OCI-LY7 (cell line): Measurements from ENCODE around the gene CST7. TPM values are rescaled to one million over a fixed set of nuclear protein-coding genes. Genes with fewer than 3 reads are reported as not detected.

Experiments used
- BruUV-seq: library from RNA; stranded (reverse); fragments of 400-500 nt; replicated peaks from 2 replicates; lab custom pipeline; 2021; lab: Mats Ljungman, UMichigan
- CTCF ChIA-PET: fragments of 300-600 bp; sonication (Branson Sonifier 250); formaldehyde crosslinking; loops from one replicate; lab custom pipeline; 2022; ENCODE audit warnings: antibody characterized with exemption; ENCODE audit not compliant: unreplicated experiment; lab: Charles Lee
- POLR2A ChIA-PET: fragments of 300-600 bp; sonication (Branson Sonifier 250); formaldehyde crosslinking; loops from one replicate; lab custom pipeline; 2022; ENCODE audit warnings: antibody characterized with exemption; lab: Charles Lee
- DNase-seq: peaks from one replicate; pipeline ENCODE4 v3.0.0-alpha.2; 2015; ENCODE audit warnings: low spot score
- H2AFZ ChIP-seq: fragments of 200-600 bp; sonication (generic), shearing (Covaris generic); 2 replicates; pipeline ENCODE4 v1.6.1; 2014; ENCODE audit warnings: mild to moderate bottlenecking, antibody characterized with exemption, low read length, moderate library complexity
- H3K27ac ChIP-seq: fragments of 200-600 bp; sonication (generic); 2 replicates; pipeline ENCODE4 v1.5.1; 2014; ENCODE audit warnings: mixed run types, low read depth, mild to moderate bottlenecking, moderate library complexity, low read length, inconsistent platforms; ENCODE audit not compliant: poor library complexity, severe bottlenecking
- H3K36me3 ChIP-seq: fragments of 200-600 bp; sonication (generic); 2 replicates; pipeline ENCODE4 v1.6.1; 2014; ENCODE audit warnings: mild to moderate bottlenecking, antibody characterized with exemption, low read length, moderate library complexity, mixed read lengths; ENCODE audit not compliant: insufficient read depth
- H3K4me1 ChIP-seq: fragments of 200-600 bp; sonication (generic); 2 replicates; pipeline ENCODE4 v1.5.1; 2014; ENCODE audit warnings: mild to moderate bottlenecking, low read length; ENCODE audit not compliant: insufficient read depth, poor library complexity, severe bottlenecking
- H3K4me2 ChIP-seq: fragments of 200-600 bp; sonication (generic); 2 replicates; pipeline ENCODE4 v1.6.1; 2014; ENCODE audit warnings: mild to moderate bottlenecking, low read length
- H3K4me3 ChIP-seq: fragments of 200-600 bp; sonication (generic); 2 replicates; pipeline ENCODE4 v1.5.1; 2014; ENCODE audit warnings: mild to moderate bottlenecking, low read depth, low read length; ENCODE audit not compliant: poor library complexity, severe bottlenecking
- H3K79me2 ChIP-seq: fragments of 200-600 bp; sonication (generic); 2 replicates; pipeline ENCODE4 v1.6.1; 2016; ENCODE audit warnings: low read depth, mild to moderate bottlenecking, low read length, moderate library complexity, mixed read lengths; ENCODE audit not compliant: insufficient read depth
- H3K9me2 ChIP-seq: fragments of 200-600 bp; sonication (generic); 2 replicates; pipeline ENCODE4 v1.6.1; 2016; ENCODE audit warnings: mild to moderate bottlenecking, low read length, mixed read lengths; ENCODE audit not compliant: insufficient read depth
- H3K9me3 ChIP-seq: fragments of 200-600 bp; sonication (generic); 2 replicates; pipeline ENCODE4 v1.6.1; 2014; ENCODE audit warnings: mild to moderate bottlenecking, mixed run types, low read length, mixed read lengths
- H4K20me1 ChIP-seq: fragments of 200-600 bp; sonication (generic); 2 replicates; pipeline ENCODE4 v1.6.1; 2014; ENCODE audit warnings: mild to moderate bottlenecking, antibody characterized with exemption, low read length, moderate library complexity, mixed read lengths; ENCODE audit not compliant: insufficient read depth
- CTCF ChIP-seq: fragments of 200-600 bp; sonication (generic); conservative IDR thresholded peaks from 2 replicates; pipeline ENCODE4 v1.5.1; 2014; ENCODE audit warnings: mild to moderate bottlenecking, antibody characterized with exemption, low read length, moderate library complexity, mixed read lengths
- EZH2phosphoT487 ChIP-seq: fragments of 200-600 bp; sonication (generic); IDR thresholded peaks from 2 replicates; pipeline ENCODE4 v1.6.1; 2018; ENCODE audit warnings: low read depth, borderline replicate concordance, mild to moderate bottlenecking, mixed run types, antibody characterized with exemption, low read length, moderate library complexity, mixed read lengths
- intact Hi-C: fragments of 100-400 bp; cut with micrococcal nuclease; formaldehyde crosslinking; loops from one replicate; pipeline ENCODE4 v1.10.0; 2022; ENCODE audit not compliant: unreplicated experiment
- total RNA-seq, 2 experiments: library from RNA; depleted of rRNA in 1 of 2; stranded (reverse); fragments of >200 nt in 1 of 2; shearing (Covaris generic) in 1 of 2; gene quantifications; 2 replicates each; pipeline ENCODE4 v1.2.3, GENCODE V29; 2014 to 2022

The CST7 gene
- total RNA-seq, 2 experiments from 2014 or later, result not detected

- BruUV-seq, result no TSS peak
- no peak overlapping the region for H2AFZ ChIP-seq
- no peaks in the 10 kb centered on the region for H4K20me1 ChIP-seq
- no peaks in the 10 kb centered on the region for H3K9me2 ChIP-seq
- no peak for DNase-seq
- H3K27ac ChIP-seq, result no peak overlapping the region
- H3K4me2 ChIP-seq, result no peak overlapping the region
- no peaks in the 10 kb centered on the region for H3K36me3 ChIP-seq
- TF ChIP-seq CTCF (no peak), EZH2phosphoT487 (no peak)
- CTCF ChIA-PET, result no interaction called here
- intact Hi-C loops, result no loop called here
- POLR2A ChIA-PET, result no interaction called here
- no peak overlapping the region for H3K4me3 ChIP-seq
- H3K79me2 ChIP-seq, result no peaks in the 10 kb centered on the region
- no peaks in the 10 kb centered on the region for H3K4me1 ChIP-seq
- no peaks in the 10 kb centered on the region for H3K9me3 ChIP-seq
These were observed 53.9 kb downstream of the CST7 start for GRCh38 chr20:25003002-25003401.

DNA sequence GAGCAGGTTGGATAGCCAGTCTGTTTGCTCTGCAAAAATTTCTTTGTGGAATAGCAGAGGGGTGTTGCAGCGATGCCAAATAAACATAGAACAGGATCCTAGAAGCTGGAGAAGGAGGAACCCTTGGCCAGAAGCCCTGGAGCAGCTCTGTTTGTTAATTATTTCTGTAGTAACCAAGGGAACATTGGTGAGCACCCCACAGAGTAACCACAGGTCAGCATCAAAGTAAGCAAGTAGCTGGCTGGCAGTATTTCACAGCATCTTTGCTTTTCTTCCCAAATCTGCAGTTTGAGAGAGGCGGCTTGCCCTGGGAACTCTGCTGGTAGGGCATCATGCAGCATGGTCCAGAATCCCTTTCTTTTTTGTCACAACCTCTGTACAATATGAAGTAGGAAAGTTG lies 56.2 kb downstream of the CST7 start:
- Histone ChIP-seq H3K4me3 (no peak overlapping the region), H3K9me3 (no peaks in the 10 kb centered on the region), H3K27ac (no peak overlapping the region), H3K4me1 (no peaks in the 10 kb centered on the region), H3K36me3 (no peaks in the 10 kb centered on the region), H3K79me2 (no peaks in the 10 kb centered on the region), H2AFZ (no peak overlapping the region), H3K9me2 (no peaks in the 10 kb centered on the region), H4K20me1 (no peaks in the 10 kb centered on the region), H3K4me2 (no peak overlapping the region)
- no peak for DNase-seq
- BruUV-seq, result no TSS peak
- POLR2A ChIA-PET, result no interaction called here
- intact Hi-C loops, result no loop called here
- TF ChIP-seq EZH2phosphoT487 (no peak), CTCF (no peak)
- CTCF ChIA-PET, result no interaction called here

- Histone ChIP-seq H3K9me2 (no peaks in the 10 kb centered on the region), H3K79me2 (no peaks in the 10 kb centered on the region), H2AFZ (no peak overlapping the region), H3K36me3 (no peaks in the 10 kb centered on the region), H3K9me3 (no peaks in the 10 kb centered on the region), H3K4me3 (no peak overlapping the region), H3K4me1 (no peaks in the 10 kb centered on the region), H3K27ac (no peak overlapping the region), H3K4me2 (no peak overlapping the region), H4K20me1 (no peaks in the 10 kb centered on the region)
- intact Hi-C loops, result no loop called here
- CTCF ChIA-PET, result no interaction called here
- POLR2A ChIA-PET, result interaction anchor here (0.6 kb wide), 1 partner anchor 31 kb away, joined by 3 read pairs; no protein-coding TSS in a partner anchor
- no peak for DNase-seq
- TF ChIP-seq CTCF, result no peak
- TF ChIP-seq EZH2phosphoT487, result no peak
- BruUV-seq, result no TSS peak
These were observed 56.6 kb downstream of the CST7 start for GRCh38 chr20:25005661-25006060.
